ENCODE measurements around the gene OSGIN1.
"Not testable (repeated sequence)": the region's sequence is repeated elsewhere in the genome, so short reads cannot be mapped to it uniquely, and the experiment has no call there.

Gene OSGIN1

GRCh38 chr16:83942815-83943515, 10.1 kb upstream of the OSGIN1 start:
- no peak for DNase-seq

GRCh38 chr16:83943516-83944050, 9.5 kb upstream of the OSGIN1 start:
- DNase-seq = no peak

GRCh38 chr16:83945587-83945986, 7.5 kb upstream of the OSGIN1 start:
- no peak for DNase-seq

GRCh38 chr16:83946154-83946780, 6.8 kb upstream of the OSGIN1 start:
- DNase-seq = no peak

GRCh38 chr16:83946781-83947566, 6.1 kb upstream of the OSGIN1 start:
- no peak for DNase-seq

- no peak for DNase-seq
Observed at GRCh38 chr16:83947642-83948234, 5.3 kb upstream of the OSGIN1 start.

- no peak for DNase-seq
Observed at GRCh38 chr16:83948914-83949723, 3.9 kb upstream of the OSGIN1 start.

GRCh38 chr16:83949724-83950001, 3.4 kb upstream of the OSGIN1 start:
- no peak for DNase-seq

GRCh38 chr16:83950862-83951399, 2.1 kb upstream of the OSGIN1 start:
- not testable (repeated sequence) for DNase-seq

GRCh38 chr16:83951544-83951943, 1.5 kb upstream of the OSGIN1 start:
- no peak for DNase-seq

GRCh38 chr16:83952587-83952939, 477 bp upstream of the OSGIN1 start:
- peak; percentile 53 for DNase-seq

GRCh38 chr16:83953796-83954576, 946 bp downstream of the OSGIN1 start:
- DNase-seq = no peak

- DNase-seq = peak; percentile 30
Observed at GRCh38 chr16:83954577-83955016, 1.6 kb downstream of the OSGIN1 start.

GRCh38 chr16:83955218-83956130, 2.4 kb downstream of the OSGIN1 start:
- DNase-seq = no peak

GRCh38 chr16:83956336-83957289, 3.6 kb downstream of the OSGIN1 start:
- peak; percentile 58 for DNase-seq

GRCh38 chr16:83957296-83957855, 4.3 kb downstream of the OSGIN1 start:
- DNase-seq = no peak

- DNase-seq = no peak
Observed at GRCh38 chr16:83958137-83958845, 5.3 kb downstream of the OSGIN1 start.
